Natural killer cell (primary cell): ENCODE measurements around the gene KCNJ6. TPM values are rescaled to one million over a fixed set of nuclear protein-coding genes. Genes with fewer than 3 reads are reported as not detected.

Source experiments
- ATAC-seq, 3 donors: fragments of 150-1000 bp in 2 of 3; fragments of 200-7000 bp in 1 of 3; cut with Tn5 transposase; 1 replicate in 1 of 3; 2 replicates in 2 of 3; pipeline ENCODE4 v1.10.0; 2021; ENCODE audit warnings: mild to moderate bottlenecking in 2 of 3, moderate library complexity in 2 of 3
- DNase-seq, 2 donors: peaks; one replicate each; pipeline versions ENCODE4 v3.0.0 to v3.0.0-alpha.2; 2013 to 2021; ENCODE audit warnings: mixed read lengths in 1 of 2
- H3K27ac ChIP-seq: one replicate; pipeline ENCODE4 v1.5.1; 2013; ENCODE audit warnings: mild to moderate bottlenecking, low read length
- H3K27me3 ChIP-seq: one replicate; pipeline ENCODE4 v1.6.1; 2013; ENCODE audit warnings: low read length; ENCODE audit not compliant: control insufficient read depth, insufficient read depth
- H3K36me3 ChIP-seq: one replicate; pipeline ENCODE4 v1.6.1; 2013; ENCODE audit warnings: low read length; ENCODE audit not compliant: control insufficient read depth, insufficient read depth
- H3K4me1 ChIP-seq: one replicate; pipeline ENCODE4 v1.6.1; 2013; ENCODE audit warnings: low read length; ENCODE audit not compliant: control insufficient read depth, insufficient read depth
- H3K4me3 ChIP-seq: one replicate; pipeline ENCODE4 v1.5.1; 2013; ENCODE audit warnings: low read length
- H3K9me3 ChIP-seq: one replicate; pipeline ENCODE4 v1.6.1; 2013; ENCODE audit warnings: low read length; ENCODE audit not compliant: control insufficient read depth, insufficient read depth
- H3K27ac Mint-ChIP-seq, 2 donors: one replicate each; pipeline ENCODE4 v1.8.0; 2022; ENCODE audit warnings: mild to moderate bottlenecking in 2 of 2, mixed read lengths in 2 of 2, moderate library complexity in 1 of 2
- H3K27me3 Mint-ChIP-seq, 2 donors: one replicate each; pipeline ENCODE4 v1.8.0; 2022; ENCODE audit warnings: low read depth in 2 of 2, mixed read lengths in 2 of 2
- H3K36me3 Mint-ChIP-seq: one replicate; pipeline ENCODE4 v1.8.0; 2022; ENCODE audit warnings: mixed read lengths
- H3K4me1 Mint-ChIP-seq, 2 donors: one replicate each; pipeline ENCODE4 v1.8.0; 2022; ENCODE audit warnings: mixed read lengths in 2 of 2
- H3K4me3 Mint-ChIP-seq: one replicate; pipeline ENCODE4 v1.8.0; 2022; ENCODE audit warnings: mild to moderate bottlenecking, moderate library complexity, mixed read lengths
- H3K9me3 Mint-ChIP-seq, 2 donors: one replicate each; pipeline ENCODE4 v1.8.0; 2022; ENCODE audit warnings: mixed read lengths in 2 of 2
- CTCF ChIP-seq: fragments of 200-600 bp; IDR thresholded peaks from one replicate; pipeline ENCODE4 v1.8.0; 2022; ENCODE audit warnings: antibody characterized with exemption
- WGBS: methylation state at CpG from one replicate; pipeline ENCODE4 v1.1.7; 2013; ENCODE audit warnings: missing lambda C conversion rate; ENCODE audit not compliant: insufficient coverage; 5-methylcytosine and 5-hydroxymethylcytosine counted together
- intact Hi-C: fragments of 100-400 bp; cut with micrococcal nuclease; formaldehyde crosslinking; loops from one replicate; pipeline ENCODE4 v1.14.2; 2022
- total RNA-seq, 4 donors: library from RNA; stranded (reverse); fragments of 120-200 nt in 1 of 4; gene quantifications; one replicate each; pipeline versions ENCODE4 v1.2.3 to v1.2.4, GENCODE V29; 2013 to 2022

Gene KCNJ6
- total RNA-seq, 3 donors from 2014 or later (not counting 1 experiment from before 2014, with no cell fraction given), result not detected

DNA sequence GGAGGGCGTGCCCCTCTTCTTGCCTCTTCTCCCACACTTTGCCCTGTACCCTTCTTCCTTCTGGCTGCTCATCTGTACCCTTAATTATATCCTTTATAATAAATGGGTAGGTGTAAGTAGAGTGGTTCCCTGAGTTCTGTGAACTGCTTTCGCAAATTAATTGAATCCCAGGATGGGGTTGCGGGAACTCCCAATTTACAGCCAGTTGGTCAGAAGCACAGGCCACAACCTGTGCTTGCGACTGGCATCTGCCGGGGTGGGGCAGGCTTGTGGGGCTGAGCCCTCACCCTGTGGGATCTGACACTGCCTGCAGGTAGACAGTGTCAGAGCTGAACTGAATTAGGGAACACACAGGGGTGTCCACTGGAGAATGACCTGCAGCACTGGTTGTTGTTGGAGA, 244.9 kb downstream of the KCNJ6 start:
- no peak for DNase-seq
- ATAC-seq, result no peak
- no peak for TF ChIP-seq CTCF

GRCh38 chr21:37670883-37671282, 245.4 kb downstream of the KCNJ6 start:
- Histone ChIP-seq H3K36me3 (no peaks in the 10 kb centered on the region), H3K27me3 (no peaks in the 10 kb centered on the region), H3K27ac (no peak overlapping the region), H3K9me3 (no peaks in the 10 kb centered on the region), H3K4me3 (no peak overlapping the region), H3K4me1 (peaks cover 7% of the 10 kb centered on the region)
- H3K9me3 Mint-ChIP-seq, result no peaks in the 10 kb centered on the region
- no peak for DNase-seq
- no CpG with 5 or more reads among the region's 2 CpGs for WGBS
- H3K4me1 Mint-ChIP-seq, result no peaks in the 10 kb centered on the region
- H3K4me3 Mint-ChIP-seq, result no peak overlapping the region
- intact Hi-C loops, result loop anchor here (10.0 kb wide), 1 partner anchor 684 kb away; no protein-coding TSS in a partner anchor
- no peak for ATAC-seq
- H3K36me3 Mint-ChIP-seq, result no peaks in the 10 kb centered on the region
- peaks cover 18 to 19% of the 10 kb centered on the region in 2 donors for H3K27me3 Mint-ChIP-seq
- H3K27ac Mint-ChIP-seq, result no peak overlapping the region
- no peak for TF ChIP-seq CTCF

More for the DNA sequence above, 244.9 kb downstream of the KCNJ6 start:
- Mint-ChIP-seq H3K4me3 (no peak overlapping the region), H3K36me3 (no peaks in the 10 kb centered on the region), H3K9me3 (no peaks in the 10 kb centered on the region), H3K27me3 (peaks cover 18 to 19% of the 10 kb centered on the region in 2 donors), H3K4me1 (no peaks in the 10 kb centered on the region), H3K27ac (no peak overlapping the region)
- H3K4me1 ChIP-seq, result peaks cover 7% of the 10 kb centered on the region
- WGBS, result 94% methylated on average over 4 of the region's 5 CpGs
- no peak overlapping the region for H3K4me3 ChIP-seq
- H3K36me3 ChIP-seq, result no peaks in the 10 kb centered on the region
- no peaks in the 10 kb centered on the region for H3K9me3 ChIP-seq
- no peak overlapping the region for H3K27ac ChIP-seq
- intact Hi-C loops, result loop anchor here (10.0 kb wide), 1 partner anchor 683 kb away; no protein-coding TSS in a partner anchor
- no peaks in the 10 kb centered on the region for H3K27me3 ChIP-seq

DNA sequence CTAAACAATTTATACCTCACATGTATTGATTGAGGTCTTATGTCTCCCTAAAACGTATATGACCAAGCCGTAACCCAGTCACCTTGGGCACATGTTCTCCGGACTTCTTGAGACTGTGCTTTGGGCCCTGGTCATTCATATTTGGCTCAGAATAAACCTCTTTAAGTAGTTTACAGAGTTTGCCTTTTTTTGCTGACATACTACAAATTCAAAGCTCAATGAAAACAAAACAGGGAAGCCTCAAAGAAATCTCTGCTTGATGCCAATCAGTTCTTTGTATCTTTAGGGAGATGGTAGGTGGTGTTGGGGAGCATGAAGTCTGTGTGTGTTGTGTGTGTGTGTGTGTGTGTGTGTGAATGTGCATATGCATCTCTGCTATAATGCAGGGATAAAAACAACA, 247.0 kb downstream of the KCNJ6 start:
- Histone ChIP-seq H3K27ac (no peak overlapping the region), H3K9me3 (no peaks in the 10 kb centered on the region), H3K4me3 (no peak overlapping the region), H3K27me3 (no peaks in the 10 kb centered on the region), H3K4me1 (peaks cover 2% of the 10 kb centered on the region), H3K36me3 (no peaks in the 10 kb centered on the region)
- H3K27me3 Mint-ChIP-seq, result peaks cover 12 to 13% of the 10 kb centered on the region in 2 donors
- H3K27ac Mint-ChIP-seq, result no peak overlapping the region
- WGBS, result 98% methylated on average over 3 of the region's 3 CpGs
- H3K9me3 Mint-ChIP-seq, result no peaks in the 10 kb centered on the region
- no peaks in the 10 kb centered on the region for H3K36me3 Mint-ChIP-seq
- no peaks in the 10 kb centered on the region for H3K4me1 Mint-ChIP-seq
- intact Hi-C loops, result no loop called here
- DNase-seq (no peak), ATAC-seq (no peak)
- no peak for TF ChIP-seq CTCF
- H3K4me3 Mint-ChIP-seq, result no peak overlapping the region
